NOMO-1 treated with dmso at 0.1 percent for 144 hours (cell line): ENCODE measurements around the gene IL1RAP.
A peak's percentile ranks its signal among the peaks of the same experiment; 100 is the strongest.
"Not testable (repeated sequence)": the region's sequence is repeated elsewhere in the genome, so short reads cannot be mapped to it uniquely, and the experiment has no call there.

Experiments used
- DNase-seq: peaks from one replicate; lab custom pipeline; 2025; ENCODE audit not compliant: unreplicated experiment; lab: John Stamatoyannopoulos, UW

IL1RAP gene

GRCh38 chr3:190644766-190645165, 130.9 kb downstream of the IL1RAP start:
- DNase-seq: no peak

DNA sequence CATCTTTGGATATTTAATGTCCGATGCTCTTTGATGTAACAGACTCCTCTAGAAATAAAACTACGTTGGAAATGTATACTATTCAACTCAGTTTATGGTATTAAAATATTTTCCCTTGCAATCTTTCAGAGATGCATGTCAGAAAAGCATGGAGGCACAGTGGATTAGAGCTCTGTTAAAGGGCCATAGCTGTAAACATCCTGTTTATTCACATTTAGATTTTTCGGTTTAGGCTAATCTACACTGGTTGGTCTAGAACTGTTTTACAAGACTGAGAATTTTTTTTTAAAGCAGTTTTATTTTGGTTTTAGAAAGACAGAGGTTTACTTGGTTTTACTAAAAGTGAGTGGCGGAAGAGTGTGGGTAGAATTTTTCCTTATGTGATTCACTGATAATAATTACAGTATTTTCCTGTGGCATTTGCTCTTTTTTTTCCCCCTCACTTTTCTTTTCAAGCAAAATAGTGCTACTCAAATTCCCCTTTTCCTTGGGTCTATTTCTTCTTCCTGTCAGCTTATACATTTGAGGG, 132.1 kb downstream of the IL1RAP start:
- DNase-seq: no peak

DNA sequence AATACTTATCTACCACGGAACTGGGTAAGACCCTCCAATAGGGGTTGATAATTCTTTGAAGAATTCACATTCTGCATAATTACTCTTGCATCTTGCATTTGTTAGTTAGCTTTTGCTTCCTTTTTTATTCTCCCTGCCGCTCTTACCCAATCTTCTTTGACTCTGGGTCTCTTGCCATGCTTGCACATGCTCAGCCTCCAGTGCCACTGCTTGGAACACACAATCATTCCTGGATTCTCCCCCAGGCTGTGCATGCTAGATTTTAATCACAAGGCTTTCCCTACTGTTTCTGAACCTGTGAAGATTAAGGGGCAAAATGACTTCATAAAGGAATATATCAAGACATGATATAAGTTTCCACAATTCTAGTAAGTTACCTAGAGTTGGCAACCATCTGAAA, 133.1 kb downstream of the IL1RAP start:
- DNase-seq: peak; percentile 10

- no peak for DNase-seq
Observed at GRCh38 chr3:190655933-190656332, 142.0 kb downstream of the IL1RAP start.

GRCh38 chr3:190658106-190658505, 144.2 kb downstream of the IL1RAP start:
- DNase-seq: no peak

DNA sequence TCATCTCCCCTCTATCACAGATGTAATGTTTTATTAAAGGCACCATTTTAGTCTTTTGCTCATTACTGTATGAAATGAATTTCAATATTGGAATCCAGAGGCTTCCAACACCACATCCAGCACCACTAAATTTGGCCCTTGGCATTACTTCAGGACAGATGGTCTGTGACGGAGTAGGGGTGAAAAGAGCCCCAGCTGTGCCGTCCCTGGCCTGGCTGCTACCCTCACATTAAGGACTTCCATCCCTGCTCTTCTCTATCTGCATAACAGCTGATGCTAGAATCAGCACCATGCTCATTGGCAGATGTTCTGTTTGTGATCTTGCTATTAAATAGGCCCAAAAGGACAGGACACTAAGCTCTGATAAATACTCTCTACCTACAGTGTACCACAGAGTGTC, 152.9 kb downstream of the IL1RAP start:
- no peak for DNase-seq

GRCh38 chr3:190671658-190672057, 157.8 kb downstream of the IL1RAP start:
- DNase-seq: no peak

GRCh38 chr3:190673148-190673547, 159.3 kb downstream of the IL1RAP start:
- no peak for DNase-seq

GRCh38 chr3:190676481-190676880, 162.6 kb downstream of the IL1RAP start:
- DNase-seq: no peak

DNA sequence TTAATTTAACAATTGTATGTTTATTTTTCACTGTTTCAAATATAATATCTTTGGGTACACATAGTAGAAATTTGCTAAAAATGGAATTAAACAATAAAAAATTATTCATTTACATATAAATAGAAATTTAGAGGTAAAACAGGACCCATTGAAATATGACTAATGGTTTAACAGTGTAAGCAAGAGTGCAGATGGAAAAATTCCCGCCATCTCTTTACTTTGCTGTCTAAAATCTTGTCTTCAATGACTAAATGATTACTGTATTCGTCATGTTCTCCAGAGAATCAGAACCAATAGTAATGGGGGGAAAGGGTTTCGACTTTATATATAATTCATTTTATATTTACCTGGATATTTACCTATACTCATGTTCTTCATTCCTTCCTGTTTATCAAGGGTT, 163.1 kb downstream of the IL1RAP start:
- no peak for DNase-seq

DNA sequence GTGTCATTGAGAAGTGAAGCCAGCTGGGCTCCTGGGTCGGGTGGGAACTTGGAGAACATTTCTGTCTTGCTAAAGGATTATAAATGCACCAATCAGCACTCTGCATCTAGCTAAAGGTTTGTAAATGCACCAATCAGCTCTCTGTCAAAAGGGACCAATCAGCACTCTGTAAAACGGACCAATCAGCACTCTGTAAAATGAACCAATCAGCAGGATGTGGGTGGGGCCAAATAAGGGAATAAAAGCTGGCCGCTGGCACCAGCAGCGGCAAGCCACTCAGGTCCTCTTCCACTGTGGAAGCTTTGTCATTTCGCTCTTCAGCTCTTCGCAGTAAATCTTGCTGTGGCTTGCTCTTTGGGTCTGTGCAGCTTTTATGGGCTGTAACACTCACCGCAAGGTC, 164.0 kb downstream of the IL1RAP start:
- not testable (repeated sequence) for DNase-seq

GRCh38 chr3:190680691-190681090, 166.8 kb downstream of the IL1RAP start:
- no peak for DNase-seq

DNA sequence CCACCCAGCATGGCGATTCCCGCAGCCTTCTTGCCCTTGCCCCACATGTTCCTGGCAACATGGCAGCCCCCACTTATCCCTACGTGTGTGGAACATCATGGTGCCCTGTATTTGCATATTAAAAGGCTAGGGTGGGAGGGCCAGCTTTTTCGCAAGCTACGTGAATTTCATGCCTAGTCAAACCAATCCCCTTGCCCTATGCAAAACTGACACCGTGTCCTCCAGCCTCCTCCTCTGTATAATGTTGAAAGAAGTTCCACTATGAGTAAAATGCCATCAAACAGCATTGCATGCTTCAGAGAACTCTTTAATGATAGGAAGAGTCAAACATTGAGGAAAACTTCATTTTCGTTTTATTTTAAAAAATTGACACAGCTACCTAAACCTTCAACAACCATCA, 170.9 kb downstream of the IL1RAP start:
- no peak for DNase-seq

GRCh38 chr3:190686011-190686410, 172.1 kb downstream of the IL1RAP start:
- DNase-seq: no peak

DNA sequence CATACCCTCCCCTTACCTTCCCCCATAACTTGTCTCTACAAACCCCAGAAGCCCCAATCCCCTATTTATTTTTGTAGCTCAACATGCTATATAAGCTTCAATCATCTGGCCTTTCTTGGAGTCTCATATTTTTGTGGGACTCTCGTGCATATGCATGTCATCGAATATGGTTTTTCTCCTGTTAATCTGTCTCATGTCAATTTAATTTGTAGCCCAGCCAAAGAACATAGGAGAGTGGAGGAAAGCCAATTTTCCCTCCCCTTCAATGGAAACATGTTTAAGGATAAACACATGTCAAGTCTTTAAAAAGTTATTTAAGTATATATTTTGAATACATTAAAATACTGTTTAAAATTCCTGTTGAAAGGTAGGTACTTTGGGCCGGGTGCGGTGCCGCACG, 176.4 kb downstream of the IL1RAP start:
- no peak for DNase-seq

DNA sequence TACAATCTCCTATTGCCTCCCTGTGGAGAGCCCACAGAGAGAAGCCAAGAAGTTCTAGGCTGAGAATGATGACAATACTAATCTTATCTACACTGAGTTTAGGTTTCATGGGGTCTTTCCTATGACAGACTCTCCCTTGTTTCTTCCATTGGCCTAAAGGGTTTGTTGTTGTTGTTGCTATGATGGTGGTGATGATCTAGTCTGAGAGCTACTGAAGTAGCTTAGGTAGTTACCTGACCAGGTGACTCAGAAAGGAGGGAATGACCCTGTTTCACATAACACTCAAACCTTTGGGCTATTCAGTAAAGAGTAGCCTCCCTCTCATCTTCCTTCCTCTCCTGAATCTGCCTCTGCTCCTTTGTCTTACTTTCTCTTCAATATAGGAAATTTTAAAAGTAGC, 178.4 kb downstream of the IL1RAP start:
- DNase-seq: no peak

DNA sequence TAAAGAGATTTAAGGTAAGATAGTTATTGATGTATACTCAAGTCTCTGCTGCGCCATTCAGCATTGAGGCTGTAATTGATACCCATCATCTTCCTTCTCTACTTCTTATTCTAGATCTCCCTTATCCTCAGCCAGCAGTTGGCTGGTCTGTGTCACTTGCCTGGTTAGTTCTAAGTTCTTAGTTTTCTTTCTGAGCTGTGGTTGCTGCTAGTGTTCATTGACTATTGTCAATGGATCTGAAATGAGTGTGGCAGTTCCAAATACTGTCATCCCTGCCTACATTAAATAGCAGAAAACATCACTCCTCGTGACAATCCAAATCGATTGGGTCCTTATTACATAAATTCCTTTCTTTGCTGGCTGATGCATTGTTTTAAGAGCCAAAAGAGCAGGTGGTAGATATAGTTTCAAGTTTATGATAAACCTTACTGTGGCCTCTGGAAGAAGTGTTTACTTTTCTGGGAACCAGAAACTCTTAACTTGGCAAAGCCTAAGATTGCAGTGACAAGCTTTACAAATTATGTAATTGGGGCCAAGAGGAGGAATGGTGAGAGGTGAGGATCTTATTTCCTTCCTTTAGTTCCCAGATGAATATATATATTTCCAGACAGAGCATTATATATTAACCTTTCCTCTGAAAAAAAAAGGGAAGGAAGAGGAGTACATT, 180.6 kb downstream of the IL1RAP start:
- DNase-seq: no peak

GRCh38 chr3:190695225-190695624, 181.3 kb downstream of the IL1RAP start:
- DNase-seq: no peak

GRCh38 chr3:190695994-190696393, 182.1 kb downstream of the IL1RAP start:
- no peak for DNase-seq

DNA sequence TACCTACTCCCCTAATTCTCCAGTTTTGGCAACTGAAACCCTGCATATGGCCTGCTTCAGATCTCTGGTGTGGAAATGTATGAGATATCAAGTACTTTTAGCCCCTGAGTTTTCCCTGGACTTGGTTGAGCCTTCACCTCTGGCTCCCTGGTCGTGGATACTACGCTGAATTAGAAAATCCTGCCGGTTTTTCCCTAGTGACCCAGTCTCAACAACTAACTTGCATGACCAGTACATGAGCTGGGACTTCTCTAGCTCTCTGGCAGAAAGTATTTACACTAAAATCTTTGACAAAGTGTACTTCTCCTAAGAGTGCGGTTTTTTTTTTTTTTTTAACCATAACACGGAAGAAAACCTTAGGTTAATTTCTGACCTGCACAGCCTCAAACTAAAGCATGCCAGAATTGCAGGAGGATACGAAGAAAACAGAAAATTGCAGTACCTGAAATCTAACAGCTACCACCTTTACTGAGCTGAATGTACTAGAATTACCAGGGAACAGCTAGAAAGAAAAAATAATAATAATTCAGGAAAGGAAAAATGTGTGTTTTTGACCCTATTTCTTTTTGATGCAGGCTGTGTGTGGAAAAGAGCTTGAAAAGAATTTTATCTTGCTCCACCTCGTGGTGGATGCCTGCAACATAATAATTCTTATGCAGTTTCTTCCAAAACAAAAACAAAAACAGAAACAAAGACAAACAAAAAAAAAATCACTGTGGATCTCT, 183.1 kb downstream of the IL1RAP start:
- DNase-seq: no peak

DNA sequence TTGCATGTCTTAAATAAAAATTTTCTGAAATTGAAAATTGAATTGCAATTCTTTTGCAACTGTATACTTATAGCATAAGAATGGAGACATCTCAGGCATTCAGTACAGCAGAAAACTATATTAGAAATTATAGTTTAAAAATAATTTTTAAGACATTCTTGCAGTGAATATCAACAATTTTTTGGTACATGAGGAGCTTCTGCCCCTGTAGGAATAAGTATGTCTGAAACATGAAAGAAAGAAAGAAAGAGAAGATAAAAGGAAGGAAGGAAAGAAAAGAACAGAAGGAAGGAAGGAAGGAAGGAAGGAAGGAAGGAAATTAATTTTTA, 183.6 kb downstream of the IL1RAP start:
- no peak for DNase-seq

DNA sequence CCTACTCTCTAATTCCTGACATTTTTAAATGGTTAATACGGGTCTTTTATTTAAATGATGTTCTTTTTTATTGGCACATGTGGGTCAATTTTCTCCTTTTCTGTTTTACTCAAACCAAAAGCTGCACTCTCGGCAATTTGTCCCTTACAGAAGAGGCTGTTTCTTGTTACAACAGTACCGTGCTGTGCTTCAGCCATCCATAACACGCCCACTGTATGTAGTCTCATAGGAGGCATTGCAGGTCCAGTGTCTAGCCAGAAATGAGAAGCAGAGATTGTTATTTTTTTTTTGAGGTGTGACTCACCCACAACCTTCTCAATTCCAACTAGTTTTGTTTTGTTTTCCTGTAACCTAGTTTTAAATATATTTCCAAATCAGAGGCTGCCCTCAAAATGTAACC, 184.0 kb downstream of the IL1RAP start:
- DNase-seq: no peak

DNA sequence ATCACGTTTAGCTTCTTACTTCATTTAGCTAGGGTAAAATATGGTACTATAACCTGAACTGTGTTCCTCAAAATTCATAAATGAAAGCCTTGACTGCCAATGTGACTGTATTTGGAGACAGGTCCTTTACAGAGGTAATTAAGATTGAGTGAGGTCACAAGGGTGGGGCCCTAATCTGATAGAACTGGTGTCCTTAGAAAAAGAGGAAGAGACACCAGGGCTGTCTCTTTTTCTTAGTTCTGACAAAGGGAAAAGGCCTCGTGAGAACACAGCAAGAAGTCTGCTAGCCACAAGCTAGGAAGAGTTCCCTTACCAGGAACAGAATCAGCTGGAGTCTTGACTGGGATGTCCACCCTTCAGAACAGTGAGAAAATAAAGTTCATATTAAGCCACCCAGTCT, 185.9 kb downstream of the IL1RAP start:
- no peak for DNase-seq
